IPS DF 6.9 (cell line): ENCODE data around the gene FEN1.

ENCODE experiments used
- DNase-seq: peaks from one replicate; pipeline ENCODE4 v3.0.0-alpha.2; 2013; ENCODE audit warnings: low read depth, low spot score
- H3K27ac ChIP-seq: one replicate; pipeline ENCODE4 v1.5.1; 2013; ENCODE audit warnings: low read length, control low read depth
- H3K27me3 ChIP-seq: 2 replicates; pipeline ENCODE4 v1.6.1; 2013; ENCODE audit warnings: mild to moderate bottlenecking, low read length; ENCODE audit not compliant: control insufficient read depth, insufficient read depth
- H3K36me3 ChIP-seq: 2 replicates; pipeline ENCODE4 v1.6.1; 2013; ENCODE audit warnings: low read length; ENCODE audit not compliant: control insufficient read depth, insufficient read depth
- H3K4me1 ChIP-seq: 2 replicates; pipeline ENCODE4 v1.6.1; 2013; ENCODE audit warnings: low read length; ENCODE audit not compliant: control insufficient read depth, insufficient read depth
- H3K4me3 ChIP-seq: 2 replicates; pipeline ENCODE4 v1.5.1; 2013; ENCODE audit warnings: mild to moderate bottlenecking, low read length
- H3K9me3 ChIP-seq: 2 replicates; pipeline ENCODE4 v1.6.1; 2013; ENCODE audit warnings: low read length, inconsistent platforms; ENCODE audit not compliant: control insufficient read depth, insufficient read depth
- WGBS: extraction: QIAGEN DNeasy Blood & Tissue Kit; methylation state at CpG from one replicate; pipeline ENCODE4 v1.1.7; 2013; ENCODE audit warnings: mixed read lengths, missing lambda C conversion rate; ENCODE audit not compliant: insufficient read length, insufficient coverage; 5-methylcytosine and 5-hydroxymethylcytosine counted together

FEN1 gene

GRCh38 chr11:61769169-61769920 lies 23.4 kb upstream of the FEN1 start:
- H3K4me1 ChIP-seq: peaks cover 7% of the 10 kb centered on the region; the same call in 1 of the 2 replicates
- H3K27ac ChIP-seq: no peak overlapping the region
- H3K4me3 ChIP-seq: no peak overlapping the region
- no peaks in the 10 kb centered on the region; the same call in 1 of the 2 replicates for H3K36me3 ChIP-seq
- no CpG with 5 or more reads among the region's 33 CpGs for WGBS
- no peaks in the 10 kb centered on the region for H3K9me3 ChIP-seq
- DNase-seq: no peak
- no peaks in the 10 kb centered on the region for H3K27me3 ChIP-seq

- Histone ChIP-seq H3K4me1 (peaks cover 7% of the 10 kb centered on the region; the same call in 1 of the 2 replicates), H3K36me3 (no peaks in the 10 kb centered on the region; the same call in 1 of the 2 replicates), H3K27ac (no peak overlapping the region), H3K9me3 (no peaks in the 10 kb centered on the region), H3K27me3 (no peaks in the 10 kb centered on the region), H3K4me3 (no peak overlapping the region)
- DNase-seq: no peak
- no CpG with 5 or more reads among the region's 20 CpGs for WGBS
Measured at GRCh38 chr11:61769946-61770683, 22.6 kb upstream of the FEN1 start.

GRCh38 chr11:61771195-61771894 lies 21.4 kb upstream of the FEN1 start:
- no peaks in the 10 kb centered on the region; the same call in 1 of the 2 replicates for H3K36me3 ChIP-seq
- H3K27ac ChIP-seq: no peak overlapping the region

GRCh38 chr11:61771985-61772455 lies 20.7 kb upstream of the FEN1 start:
- no peak for DNase-seq
- no peak overlapping the region for H3K4me3 ChIP-seq
- WGBS: no CpG with 5 or more reads among the region's 7 CpGs
- H3K27ac ChIP-seq: no peak overlapping the region
- no peaks in the 10 kb centered on the region for H3K9me3 ChIP-seq
- no peaks in the 10 kb centered on the region for H3K36me3 ChIP-seq
- H3K4me1 ChIP-seq: peaks cover 12% of the 10 kb centered on the region
- no peaks in the 10 kb centered on the region for H3K27me3 ChIP-seq

More at GRCh38 chr11:61771195-61771894, 21.4 kb upstream of the FEN1 start:
- no peaks in the 10 kb centered on the region for H3K9me3 ChIP-seq
- WGBS: no CpG with 5 or more reads among the region's 15 CpGs
- no peak overlapping the region for H3K4me3 ChIP-seq
- H3K27me3 ChIP-seq: no peaks in the 10 kb centered on the region
- H3K4me1 ChIP-seq: peaks cover 7% of the 10 kb centered on the region; the same call in 1 of the 2 replicates
- DNase-seq: no peak

- no CpG with 5 or more reads among the region's 10 CpGs for WGBS
- no peak overlapping the region for H3K4me3 ChIP-seq
- no peak for DNase-seq
- no peaks in the 10 kb centered on the region for H3K36me3 ChIP-seq
- H3K27ac ChIP-seq: no peak overlapping the region
- no peaks in the 10 kb centered on the region for H3K9me3 ChIP-seq
- no peaks in the 10 kb centered on the region for H3K27me3 ChIP-seq
- H3K4me1 ChIP-seq: peaks cover 15% of the 10 kb centered on the region
Measured at GRCh38 chr11:61773356-61773755, 19.4 kb upstream of the FEN1 start.

GRCh38 chr11:61773809-61774208 lies 18.9 kb upstream of the FEN1 start:
- Histone ChIP-seq H3K4me3 (no peak overlapping the region), H3K36me3 (no peaks in the 10 kb centered on the region), H3K4me1 (peaks cover 15% of the 10 kb centered on the region), H3K27me3 (no peaks in the 10 kb centered on the region), H3K9me3 (no peaks in the 10 kb centered on the region), H3K27ac (no peak overlapping the region)
- WGBS: no CpG with 5 or more reads among the region's 18 CpGs
- no peak for DNase-seq

- Histone ChIP-seq H3K27ac (no peak overlapping the region), H3K4me3 (no peak overlapping the region), H3K27me3 (no peaks in the 10 kb centered on the region), H3K4me1 (peaks cover 15% of the 10 kb centered on the region), H3K9me3 (no peaks in the 10 kb centered on the region), H3K36me3 (no peaks in the 10 kb centered on the region)
- WGBS: no CpG with 5 or more reads among the region's 12 CpGs
- DNase-seq: no peak
Measured at GRCh38 chr11:61774411-61774810, 18.3 kb upstream of the FEN1 start.

GRCh38 chr11:61775106-61775505 lies 17.6 kb upstream of the FEN1 start:
- no peaks in the 10 kb centered on the region for H3K27me3 ChIP-seq
- no peaks in the 10 kb centered on the region for H3K9me3 ChIP-seq
- H3K4me3 ChIP-seq: no peak overlapping the region
- no peak overlapping the region for H3K27ac ChIP-seq
- H3K4me1 ChIP-seq: peaks cover 11% of the 10 kb centered on the region
- DNase-seq: no peak
- no peaks in the 10 kb centered on the region for H3K36me3 ChIP-seq
- no CpG with 5 or more reads among the region's 6 CpGs for WGBS

GRCh38 chr11:61775606-61776554 lies 16.8 kb upstream of the FEN1 start:
- no peak overlapping the region for H3K4me3 ChIP-seq
- H3K9me3 ChIP-seq: no peaks in the 10 kb centered on the region
- DNase-seq: no peak
- no peaks in the 10 kb centered on the region for H3K36me3 ChIP-seq
- WGBS: 100% methylated on average over 2 of the region's 20 CpGs
- no peak overlapping the region for H3K27ac ChIP-seq
- H3K4me1 ChIP-seq: peaks cover 11% of the 10 kb centered on the region
- H3K27me3 ChIP-seq: no peaks in the 10 kb centered on the region
